NCI-H1436 treated with DMSO at 0.1 percent for 48 hours (cell line): Measurements from ENCODE around the gene DNAJB6.

Experiments
- DNase-seq: peaks from one replicate; lab custom pipeline; 2025; lab: John Stamatoyannopoulos, UW

Gene DNAJB6

GRCh38 chr7:157370742-157371141, 33.9 kb downstream of the DNAJB6 start:
- no peak for DNase-seq

- no peak for DNase-seq
These were observed 34.5 kb downstream of the DNAJB6 start for GRCh38 chr7:157371296-157371695.

GRCh38 chr7:157372300-157373232, 35.8 kb downstream of the DNAJB6 start:
- no peak for DNase-seq

- DNase-seq, result no peak
These were observed 36.7 kb downstream of the DNAJB6 start for GRCh38 chr7:157373493-157373892.

GRCh38 chr7:157375410-157375809, 38.6 kb downstream of the DNAJB6 start:
- DNase-seq, result no peak

- no peak for DNase-seq
These were observed 40.8 kb downstream of the DNAJB6 start for GRCh38 chr7:157377436-157378124.

GRCh38 chr7:157378390-157378789, 41.6 kb downstream of the DNAJB6 start:
- no peak for DNase-seq

GRCh38 chr7:157379493-157379892, 42.7 kb downstream of the DNAJB6 start:
- DNase-seq, result no peak

GRCh38 chr7:157380416-157380815, 43.6 kb downstream of the DNAJB6 start:
- DNase-seq, result no peak

GRCh38 chr7:157383868-157384267, 47.1 kb downstream of the DNAJB6 start:
- DNase-seq, result no peak

- DNase-seq, result no peak
These were observed 47.5 kb downstream of the DNAJB6 start for GRCh38 chr7:157384301-157384700.

GRCh38 chr7:157386979-157387800, 50.4 kb downstream of the DNAJB6 start:
- DNase-seq, result no peak

- DNase-seq, result no peak
These were observed 51.5 kb downstream of the DNAJB6 start for GRCh38 chr7:157388301-157388700.

- no peak for DNase-seq
These were observed 53.3 kb downstream of the DNAJB6 start for GRCh38 chr7:157389951-157390730.

GRCh38 chr7:157391036-157391710, 54.4 kb downstream of the DNAJB6 start:
- DNase-seq, result no peak

- DNase-seq, result no peak
These were observed 55.6 kb downstream of the DNAJB6 start for GRCh38 chr7:157392256-157393037.

- no peak for DNase-seq
These were observed 57.7 kb downstream of the DNAJB6 start for GRCh38 chr7:157394246-157395191.

GRCh38 chr7:157395206-157395605, 58.4 kb downstream of the DNAJB6 start:
- no peak for DNase-seq
